GM19455 (cell line): ENCODE results near the gene MYBBP1A.

Experiments used
- ATAC-seq: cut with Tn5 transposase; IDR thresholded peaks from one replicate; pipeline ENCODE4 v1.9.1; 2021; ENCODE audit not compliant: unreplicated experiment

MYBBP1A gene

DNA sequence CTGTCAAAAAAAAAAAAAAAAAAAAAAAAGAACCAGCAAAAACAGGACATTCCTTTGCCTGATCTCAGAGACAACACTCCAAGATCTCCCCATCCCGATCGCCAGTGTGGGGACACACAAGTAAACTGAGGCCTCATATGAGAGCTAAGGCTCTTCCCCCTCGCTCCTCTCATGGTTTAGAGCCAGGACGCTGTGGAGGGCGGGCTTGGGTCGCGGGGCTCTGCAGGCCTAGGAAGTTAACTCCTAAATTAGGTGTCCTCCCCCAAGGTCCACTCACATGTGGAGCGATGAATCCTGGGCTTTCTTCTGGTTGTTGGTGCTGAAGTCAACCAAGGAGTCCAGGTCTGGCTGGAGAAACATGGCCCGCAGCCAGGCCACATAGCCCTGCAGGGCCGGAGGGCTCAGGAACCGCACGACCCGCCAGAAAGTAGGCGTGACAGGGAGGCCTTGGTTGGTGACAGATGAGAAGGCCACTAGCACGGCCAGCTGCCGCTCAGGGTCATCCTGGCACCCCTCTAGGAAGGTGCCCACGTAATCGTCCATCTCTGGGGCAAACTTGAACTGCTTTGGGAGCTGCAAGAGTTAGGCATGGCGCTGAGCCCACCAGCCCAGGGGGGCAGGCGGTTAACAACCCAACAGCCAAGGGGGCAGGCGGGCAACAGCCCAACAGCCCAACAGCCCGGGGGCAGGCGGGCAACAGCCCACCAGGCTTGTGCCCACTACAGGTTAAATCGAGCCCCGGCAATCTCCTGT lies 5.2 kb downstream of the MYBBP1A start:
- ATAC-seq, result no peak

DNA sequence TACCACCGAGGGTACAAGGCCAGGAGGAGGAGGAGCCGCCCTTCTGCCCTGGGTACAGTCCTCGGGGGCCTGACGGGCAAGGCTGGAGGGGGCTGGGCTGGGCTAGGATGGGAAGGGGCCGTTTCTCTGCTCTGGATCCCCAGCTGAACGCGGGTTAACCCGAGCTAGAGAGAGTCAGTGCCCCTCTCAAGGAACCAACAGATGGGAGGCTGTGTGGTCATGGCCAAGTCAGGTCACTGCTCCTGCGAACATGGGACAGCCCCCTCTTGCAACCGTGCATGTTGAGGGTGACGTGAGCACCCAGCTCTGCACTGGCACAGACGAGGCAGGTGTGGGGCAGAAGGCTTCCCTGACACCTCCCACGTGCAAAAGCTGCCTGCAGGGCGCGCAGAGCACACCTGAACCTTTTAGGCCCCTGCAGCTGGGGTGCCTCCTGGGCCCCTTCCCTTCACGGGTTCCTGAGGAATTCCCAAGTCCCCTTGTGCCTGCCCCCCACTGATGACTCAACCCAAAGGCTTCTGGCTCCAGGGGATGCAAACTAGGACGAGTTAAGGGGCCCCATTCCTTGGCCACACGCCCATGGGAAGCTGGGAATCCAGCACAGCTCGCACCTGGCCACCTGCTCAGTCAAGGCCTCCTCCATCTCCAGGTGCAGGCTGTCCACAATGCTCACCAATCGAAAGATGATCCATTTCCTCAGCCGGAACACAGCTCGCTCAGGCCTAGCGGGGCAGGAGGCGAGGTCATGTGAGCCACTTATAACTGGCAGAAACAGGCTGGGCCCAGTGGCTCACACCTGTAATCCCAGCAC lies 6.3 kb downstream of the MYBBP1A start:
- ATAC-seq, result no peak

DNA sequence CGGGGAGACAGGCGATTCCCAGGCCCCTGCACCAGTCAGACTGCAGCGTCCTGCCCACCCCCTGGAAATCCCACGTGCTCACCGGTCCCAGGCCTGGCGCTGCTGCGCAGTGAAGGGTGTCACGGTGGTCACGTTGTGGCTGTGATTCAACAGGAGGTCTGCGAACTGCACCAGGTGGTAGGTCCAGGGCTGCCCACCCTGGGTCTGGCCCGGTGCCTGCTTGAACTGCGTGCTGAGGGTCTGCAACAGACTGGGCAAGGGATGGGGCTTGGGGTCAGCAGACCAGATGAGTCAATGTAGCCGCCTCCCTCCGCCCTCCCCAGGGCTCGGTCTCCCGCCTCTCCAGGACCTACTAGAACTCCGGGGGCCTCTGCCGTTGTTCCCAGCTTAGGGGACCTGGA lies 7.1 kb downstream of the MYBBP1A start:
- ATAC-seq, result no peak

DNA sequence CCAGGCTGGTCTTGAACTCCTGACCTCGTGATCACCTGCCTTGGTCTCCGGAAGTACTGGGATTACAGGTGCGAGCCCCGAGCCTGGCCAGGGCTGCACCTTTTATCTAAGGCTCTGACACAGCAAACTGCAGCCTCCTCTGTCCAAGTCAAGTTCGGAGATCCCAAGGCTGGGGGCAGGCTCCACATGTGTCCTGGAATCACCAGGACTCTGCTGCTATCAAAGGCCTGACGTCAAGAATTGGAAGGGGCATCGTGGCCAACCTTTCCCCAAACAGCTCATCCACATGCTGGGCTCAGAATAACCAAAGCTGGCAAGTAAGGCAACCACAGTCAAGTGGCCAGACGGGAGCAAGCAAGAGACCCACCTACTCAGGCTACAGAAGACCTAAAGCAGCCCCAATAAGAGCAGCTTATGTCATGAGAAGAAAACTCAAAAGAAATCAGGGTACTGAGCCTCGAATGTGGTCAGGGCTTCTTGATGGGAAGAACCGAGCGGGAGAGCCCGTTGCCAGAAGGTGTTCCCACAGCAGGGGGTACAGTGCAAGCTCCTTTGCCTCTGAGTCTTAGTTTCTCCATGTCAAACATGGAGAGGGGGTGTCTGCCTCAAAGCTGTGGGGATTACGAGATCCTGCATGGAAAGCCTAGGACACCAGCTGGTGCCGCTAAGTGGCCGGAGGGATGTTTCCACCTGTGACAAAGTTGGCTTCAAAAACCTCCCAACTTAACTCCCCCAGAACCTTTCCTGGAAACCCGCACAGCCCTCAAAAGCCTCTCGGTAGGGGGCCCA lies 7.9 kb downstream of the MYBBP1A start:
- ATAC-seq, result no peak

DNA sequence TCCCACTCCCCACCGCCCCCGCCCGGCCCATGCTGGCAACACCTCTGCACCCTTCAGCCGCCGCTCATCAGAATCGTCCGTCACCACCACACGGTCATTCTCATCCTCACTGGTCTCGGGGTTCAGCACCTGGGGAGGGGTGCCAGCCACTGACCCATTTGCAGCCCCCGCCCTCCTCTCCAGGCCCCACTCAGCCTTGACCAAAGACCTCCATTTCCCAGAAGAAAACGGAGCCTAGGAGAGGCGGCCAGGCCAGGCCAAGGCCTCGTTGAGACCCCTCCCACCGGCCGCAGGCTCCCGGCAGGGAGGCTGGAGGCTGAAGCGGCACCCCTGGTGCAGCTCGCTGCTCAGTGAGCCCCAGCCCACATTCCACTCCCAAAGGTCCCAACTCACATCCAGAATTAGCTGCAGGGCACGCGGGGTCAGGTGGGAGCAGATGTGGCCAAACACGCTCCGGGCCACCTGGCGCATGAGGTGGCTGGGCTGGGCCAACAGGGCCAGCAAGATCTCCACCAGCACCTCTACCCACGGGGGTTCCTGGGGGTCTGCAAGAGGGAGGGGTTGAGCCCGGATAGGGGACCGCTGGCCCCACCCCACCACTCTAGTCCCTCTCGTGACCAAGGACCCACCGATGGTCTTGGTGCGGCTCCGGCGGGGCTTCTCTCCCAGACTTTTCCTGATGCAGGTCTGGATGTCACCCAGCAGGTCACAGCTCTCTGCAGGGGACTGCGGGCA lies 9.8 kb downstream of the MYBBP1A start:
- ATAC-seq, result no peak

DNA sequence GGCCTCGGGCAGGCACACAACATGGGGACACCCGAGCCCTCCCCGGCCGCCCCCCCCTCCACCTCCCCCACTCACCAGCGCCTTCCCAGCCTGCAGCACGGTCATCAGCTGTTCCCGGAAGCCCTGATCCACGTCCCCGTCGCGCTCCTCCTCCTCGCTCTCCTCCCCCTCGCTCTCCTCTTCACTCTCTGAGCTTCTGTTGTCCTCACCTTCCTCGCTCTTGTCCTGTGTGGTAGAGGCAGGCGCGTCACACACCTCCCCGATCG lies 10.3 kb downstream of the MYBBP1A start:
- ATAC-seq, result no peak

DNA sequence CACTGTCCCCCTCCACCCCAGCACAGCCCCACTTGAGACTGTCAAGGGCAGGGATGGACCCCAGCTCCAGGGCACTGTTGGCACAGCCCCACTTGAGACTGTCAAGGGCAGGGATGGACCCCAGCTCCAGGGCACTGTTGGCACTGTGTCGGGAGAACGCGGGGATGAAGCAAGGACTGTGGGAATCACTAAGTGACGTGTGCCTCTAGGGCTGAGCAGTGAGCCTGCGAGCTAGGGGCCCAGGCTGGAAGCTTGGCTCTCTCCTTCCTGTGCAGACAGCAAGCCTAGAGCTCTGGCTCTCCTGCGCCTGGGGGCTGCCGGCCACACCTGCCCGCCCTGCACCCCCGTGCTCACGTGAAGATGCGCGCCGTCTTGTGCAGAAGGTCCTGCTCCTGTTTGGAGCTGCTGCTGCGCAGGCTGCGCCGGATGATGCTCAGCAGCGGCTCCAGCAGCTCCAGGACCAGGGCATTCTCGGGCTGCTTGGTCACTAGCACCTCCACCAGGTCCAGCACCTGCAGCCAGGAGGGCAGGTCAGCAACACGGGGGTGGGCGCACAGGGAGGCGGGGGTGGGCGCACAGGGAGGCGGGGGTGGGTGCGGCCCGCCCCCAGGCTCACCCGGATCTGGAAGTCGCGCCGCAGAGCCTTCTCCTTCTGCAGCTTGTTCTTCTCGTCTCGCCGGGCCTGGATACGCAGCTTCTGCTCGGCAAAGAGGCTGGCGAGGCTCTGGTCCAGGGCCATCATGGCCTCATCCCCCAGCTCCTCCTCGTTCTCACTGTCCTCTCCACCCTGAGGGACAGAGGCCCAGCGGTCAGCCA lies 10.8 kb downstream of the MYBBP1A start:
- no peak for ATAC-seq

DNA sequence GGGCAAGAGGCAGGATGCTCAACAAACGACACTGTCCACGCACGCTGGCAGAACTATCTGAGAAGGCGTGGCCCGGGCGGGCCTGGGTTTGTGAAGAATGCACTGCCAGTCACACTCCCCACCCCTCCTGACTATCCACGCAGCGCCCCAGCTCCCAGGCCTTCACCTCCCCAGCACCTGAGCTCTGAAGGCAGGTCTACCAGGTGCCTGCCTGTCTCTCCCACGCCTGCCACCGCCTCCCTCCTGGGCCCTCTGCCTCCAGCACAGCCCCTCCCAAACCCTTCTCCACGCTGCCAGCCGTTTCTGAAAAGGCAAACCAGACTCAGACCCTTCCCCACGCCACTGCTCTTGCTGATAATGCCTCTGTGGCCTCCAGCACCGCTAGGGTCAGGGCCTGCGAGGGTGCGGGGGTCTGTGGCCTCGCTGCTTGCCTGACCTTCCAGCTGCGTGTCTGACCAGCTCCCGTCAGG lies 11.6 kb downstream of the MYBBP1A start:
- ATAC-seq, result no peak

DNA sequence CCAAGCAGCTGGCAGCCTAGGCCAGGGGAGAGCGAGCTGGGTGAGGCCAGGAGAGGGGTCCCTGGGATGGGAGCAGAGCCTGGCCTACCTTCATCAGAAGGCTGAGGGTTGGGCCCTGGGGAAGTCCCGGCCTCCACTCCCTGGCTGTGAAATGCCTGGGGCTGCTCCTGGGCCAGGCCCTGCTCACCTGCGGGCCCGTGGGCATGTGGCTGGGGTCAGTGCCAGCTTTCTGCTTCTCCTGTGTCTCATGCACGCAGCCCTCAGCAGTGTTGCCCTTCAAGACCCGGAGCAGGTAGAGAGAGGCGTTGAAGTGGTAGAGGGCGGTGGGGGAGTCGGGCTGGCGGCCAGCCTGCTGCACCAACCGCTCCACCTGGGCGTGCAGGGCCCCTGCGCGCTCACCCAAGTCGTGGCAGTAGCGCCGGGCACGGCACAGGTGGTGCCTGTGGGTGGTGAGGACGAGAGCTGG lies 12.4 kb downstream of the MYBBP1A start:
- no peak for ATAC-seq

DNA sequence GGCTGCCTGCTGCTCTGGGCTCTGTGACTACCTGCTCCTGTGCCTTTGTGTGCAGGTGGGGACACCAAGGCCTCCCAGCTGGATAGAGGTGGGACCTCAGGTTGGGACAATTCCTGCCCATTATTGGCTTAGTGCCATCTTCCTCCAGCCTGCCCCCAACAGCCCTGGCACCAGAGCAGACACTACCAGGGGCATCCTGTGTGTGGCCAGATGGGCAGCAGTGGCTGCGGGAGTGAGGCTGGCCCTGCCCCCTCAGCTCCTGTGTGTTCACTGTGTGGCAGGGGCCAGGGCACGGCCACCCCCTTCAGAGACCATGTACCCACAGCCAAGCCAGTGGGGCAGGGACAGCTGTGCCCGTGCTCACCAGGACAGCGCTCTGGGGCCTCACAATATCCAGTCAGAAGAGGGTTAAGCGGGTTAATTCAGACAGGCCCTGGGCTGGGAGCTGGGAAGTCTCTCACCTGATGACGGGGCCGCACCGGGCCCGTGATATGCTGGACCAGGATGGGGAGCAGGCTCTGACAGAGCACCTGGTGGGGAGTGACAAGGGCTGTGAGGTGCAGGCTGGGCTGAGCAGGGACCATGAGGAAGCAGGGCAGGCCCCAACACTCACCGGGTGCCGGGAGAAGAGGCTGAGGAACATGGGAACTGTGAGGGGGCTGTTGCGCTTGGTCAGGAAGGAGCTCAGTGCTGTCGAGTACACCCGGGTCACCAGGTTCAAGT lies 13.0 kb downstream of the MYBBP1A start:
- ATAC-seq, result no peak

DNA sequence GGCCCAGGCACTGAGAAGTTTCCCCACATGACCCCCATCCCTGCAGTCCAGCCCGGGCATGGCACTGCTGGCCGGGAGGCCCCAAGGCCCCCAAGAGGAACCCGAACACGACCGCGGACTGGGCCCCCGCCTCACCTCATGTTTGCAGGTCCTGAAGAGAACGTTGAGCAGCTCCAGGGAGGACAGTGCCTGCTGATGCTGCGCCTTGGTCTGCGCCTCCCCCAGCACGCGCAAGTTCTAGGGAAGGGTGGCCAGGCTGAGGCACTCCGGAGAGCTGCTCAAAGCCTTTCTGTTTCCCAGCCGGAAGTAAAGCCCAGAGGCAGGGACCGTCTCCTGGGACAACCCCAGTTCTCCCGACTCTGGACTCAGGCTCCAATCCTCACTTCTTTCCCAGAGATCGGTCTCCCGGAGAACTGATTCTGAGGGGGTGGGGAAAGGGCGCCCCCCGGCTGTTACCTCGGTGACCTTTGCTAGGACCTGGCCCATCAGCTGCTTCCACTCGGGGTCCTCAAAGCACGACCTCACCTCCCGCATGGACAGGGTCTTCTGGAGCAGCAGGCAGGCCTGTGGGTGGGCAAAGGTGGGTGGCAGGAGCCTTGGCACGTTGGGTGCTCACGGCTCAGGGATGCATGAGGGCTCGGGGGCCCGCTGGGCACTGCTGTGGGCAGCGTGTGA lies 13.7 kb downstream of the MYBBP1A start:
- ATAC-seq, result no peak

DNA sequence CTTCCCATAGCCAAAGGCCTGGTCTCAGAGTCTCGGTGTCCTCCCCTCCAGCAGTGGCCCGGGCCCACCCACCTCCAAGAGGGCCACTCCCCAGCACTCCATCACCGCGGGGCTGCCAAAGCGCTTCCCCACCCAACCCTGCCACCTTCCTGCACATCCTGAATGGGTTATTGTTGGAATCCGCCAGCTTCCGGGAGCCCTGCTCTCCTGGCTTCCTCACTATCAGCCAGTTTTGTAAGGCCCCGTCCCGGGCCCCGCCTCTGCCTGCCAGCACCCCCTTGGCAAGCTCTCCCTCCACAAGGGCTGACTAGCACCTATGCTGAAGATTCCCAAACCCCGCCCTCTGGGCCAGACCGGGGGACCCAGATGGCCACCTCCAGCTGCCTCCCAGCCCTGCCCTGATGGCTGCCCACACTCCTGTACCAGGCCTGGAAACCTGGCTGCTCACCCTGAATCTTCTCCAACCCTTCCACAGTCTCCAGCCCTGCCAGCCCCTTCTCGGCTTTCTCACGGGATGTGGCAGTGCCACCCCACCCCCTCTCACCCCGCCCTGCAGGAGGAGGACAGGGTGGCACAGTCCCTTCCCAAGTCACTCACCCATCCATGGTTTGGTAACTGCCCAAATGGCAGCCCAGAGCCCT lies 14.4 kb downstream of the MYBBP1A start:
- no peak for ATAC-seq

DNA sequence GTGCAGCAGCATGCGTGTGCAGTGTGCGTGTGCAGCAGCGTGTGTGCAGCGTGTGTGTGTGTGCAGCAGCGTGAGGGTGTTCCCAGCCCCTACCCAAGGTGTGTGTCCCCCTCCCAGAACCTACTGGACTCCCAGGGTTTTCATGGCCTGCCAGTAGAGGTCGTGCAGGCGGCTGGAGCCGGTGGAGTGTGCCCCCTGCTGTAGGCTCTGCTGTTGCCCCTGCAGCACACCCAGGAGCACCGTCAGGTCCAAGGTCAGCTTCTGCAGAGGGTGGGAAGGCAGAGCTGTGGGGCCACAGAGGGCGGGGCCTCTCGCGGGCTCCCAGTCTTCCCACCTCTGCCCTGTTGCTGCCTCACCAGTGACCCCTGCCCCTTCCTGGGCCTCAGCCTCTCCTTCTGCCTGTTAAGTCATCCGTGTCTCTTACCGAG lies 14.9 kb downstream of the MYBBP1A start:
- no peak for ATAC-seq

DNA sequence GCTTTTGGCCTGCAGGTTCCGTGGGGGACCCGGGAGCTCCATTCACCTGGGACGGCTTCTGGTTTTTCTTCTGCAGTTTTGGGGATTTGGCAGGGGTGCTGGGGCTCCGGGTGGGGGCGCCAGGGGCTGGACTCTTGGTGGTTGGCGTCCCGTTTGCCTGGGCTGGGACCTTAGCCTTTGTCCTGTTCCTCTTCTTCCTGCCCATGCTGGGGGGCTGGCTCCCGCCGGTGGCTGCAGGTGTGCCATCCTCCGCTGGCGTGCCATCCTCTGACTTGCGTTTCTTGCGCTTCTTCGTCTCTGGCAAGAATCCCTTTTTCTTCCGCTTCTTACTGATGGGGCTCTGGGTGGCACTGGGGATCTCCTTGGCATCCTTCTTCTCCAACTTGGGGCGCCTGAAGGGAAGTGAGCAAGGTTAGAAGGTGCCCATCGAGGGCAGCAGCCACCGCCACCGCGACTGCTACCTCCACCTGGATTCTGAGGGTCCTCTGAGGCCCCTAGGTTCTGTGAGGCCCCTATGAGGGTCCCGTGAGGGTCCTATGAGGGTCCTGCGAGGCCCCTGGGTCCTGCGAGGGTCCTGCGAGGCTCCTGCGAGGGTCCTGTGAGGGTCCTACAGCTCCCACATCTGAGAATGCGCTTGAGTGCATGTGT lies 15.5 kb downstream of the MYBBP1A start:
- no peak for ATAC-seq

DNA sequence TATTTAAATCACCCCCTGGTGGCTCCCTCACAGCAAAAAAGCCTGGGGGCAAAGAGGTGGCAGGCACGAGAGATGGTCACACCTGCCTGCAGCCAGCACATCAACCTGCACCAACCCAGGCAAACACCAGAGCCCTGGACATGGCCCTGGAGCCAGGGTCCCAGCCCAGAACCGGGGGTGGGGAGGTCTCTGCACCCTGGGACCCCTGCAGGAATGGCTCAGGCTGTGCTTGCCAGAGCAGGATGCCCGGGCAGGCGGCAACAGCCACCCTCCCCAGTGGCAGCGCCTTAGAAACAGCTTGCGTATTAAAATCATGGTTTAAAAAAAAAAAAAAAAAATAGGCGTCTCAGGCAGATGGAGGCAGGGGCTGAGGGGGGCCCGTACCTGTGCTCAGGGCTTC lies 16.2 kb downstream of the MYBBP1A start:
- no peak for ATAC-seq

DNA sequence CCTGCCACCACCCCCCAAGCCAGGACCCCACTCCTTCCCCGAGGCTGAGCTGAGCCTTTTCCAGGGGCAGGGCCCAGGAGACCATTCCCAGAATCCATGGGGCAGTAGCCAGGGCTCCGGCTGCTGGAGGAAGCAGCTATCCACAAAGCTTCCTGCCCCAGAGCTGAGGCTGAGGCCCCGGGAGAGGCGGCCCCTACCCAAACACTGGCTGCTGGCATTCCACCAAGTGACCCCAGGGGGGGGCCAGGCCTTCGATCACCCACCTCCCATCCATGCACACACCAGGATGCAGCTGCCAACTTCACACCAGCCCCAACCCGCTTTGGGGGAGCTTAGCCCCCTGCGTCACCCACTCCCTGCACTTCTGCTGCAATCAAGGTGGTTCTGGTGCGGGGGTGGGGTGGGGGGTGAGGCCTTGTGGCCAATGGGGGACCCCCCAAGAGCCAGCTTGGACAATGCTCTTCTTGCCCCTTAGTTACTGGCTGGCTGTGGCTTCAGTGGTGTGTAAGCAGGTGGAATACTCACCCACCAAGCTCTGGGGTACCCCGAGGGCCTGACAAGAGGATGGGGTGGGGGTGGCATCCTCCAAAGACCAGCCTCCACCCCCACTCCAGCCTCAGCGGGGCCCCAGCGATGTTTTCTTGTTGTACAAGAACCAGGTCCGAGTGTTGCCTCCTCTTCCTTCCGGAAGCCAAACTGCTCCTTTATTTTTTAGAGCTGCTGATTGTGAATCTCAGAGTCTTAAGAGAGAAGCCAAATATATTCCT lies 16.8 kb downstream of the MYBBP1A start:
- ATAC-seq, result no peak
